ENCODE data around the gene PLD6.

DNA sequence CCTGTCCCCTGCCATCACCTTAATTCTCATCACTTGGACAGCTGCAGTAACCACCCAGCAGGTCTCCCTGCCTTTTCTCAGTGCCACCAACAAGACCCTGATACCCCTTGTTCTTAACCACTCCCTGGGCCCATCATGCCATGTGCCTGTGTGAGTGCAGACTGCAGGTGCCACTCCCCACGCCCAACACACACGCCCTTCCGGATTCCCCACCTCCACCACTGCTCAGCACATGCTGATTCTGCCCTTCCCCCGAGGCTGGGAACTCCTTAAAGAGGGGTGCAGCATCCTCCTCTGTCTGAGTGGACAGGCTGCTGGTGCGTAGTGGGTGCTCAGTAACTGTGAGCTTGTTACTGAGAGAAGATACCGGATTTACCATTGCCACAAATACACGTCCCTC, 52.4 kb downstream of the PLD6 start:
- no peak for TF ChIP-seq POLR2A (IDR thresholded peaks at IDR 0.05; ENCODE audit: low read depth, low read length)
- TF ChIP-seq POLR2AphosphoS5 (IDR thresholded peaks at IDR 0.05; ENCODE audit: low read depth, low read length): no peak
- TF ChIP-seq TAF1 (IDR thresholded peaks at IDR 0.05; ENCODE audit: low read depth, low read length): no peak
